ENCODE results near the gene PHF21A. TPM values are rescaled to one million over a fixed set of nuclear protein-coding genes. Genes with fewer than 3 reads are reported as not detected.

Gene PHF21A
- total and polyA plus RNA-seq, 10 of the 15 experiments (the other 5 are each of a cell fraction or from before 2014, with no cell fraction given) = 2.6 to 37.2 (median 16.0) TPM

DNA sequence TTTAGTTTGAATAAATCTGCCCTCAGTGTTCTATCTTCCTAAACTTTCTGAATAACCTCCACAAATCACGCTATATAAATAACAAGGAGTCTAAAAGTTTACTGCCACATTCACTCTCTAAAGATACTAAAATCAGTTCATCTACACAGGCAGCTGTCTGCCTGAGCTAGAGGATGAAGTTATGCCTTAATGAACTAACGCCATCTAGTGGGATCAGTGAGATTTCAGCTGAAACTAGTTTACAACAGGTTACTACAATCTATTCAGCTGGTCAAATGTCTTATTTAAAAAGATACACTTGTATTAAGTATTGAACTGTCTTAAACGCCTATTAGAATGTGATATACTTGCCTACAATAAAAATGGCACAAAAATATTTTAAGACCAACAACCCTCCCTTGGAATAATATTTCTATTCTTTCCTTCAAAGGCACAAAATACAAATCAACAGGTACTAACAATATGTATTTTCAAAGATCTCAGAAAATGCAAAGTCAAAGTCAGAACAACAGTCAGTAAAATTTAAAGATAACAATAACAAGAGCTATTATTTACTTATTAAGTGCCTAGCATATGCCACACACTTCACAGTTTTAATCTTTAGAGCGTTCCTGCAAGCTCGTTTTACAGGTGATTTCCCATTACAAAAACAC, 114.7 kb downstream of the PHF21A start:
- H4K20me1 ChIP-seq (ENCODE audit: control insufficient read depth, insufficient read depth) = no peaks in the 10 kb centered on the region
- no peak overlapping the region for H3K27ac ChIP-seq (ENCODE audit: control insufficient read depth, insufficient read depth)
- ATAC-seq (peak; percentile 96), DNase-seq (ENCODE audit: low read depth, low spot score) (peak; percentile 37), FAIRE-seq (peak; percentile 65)
- RAD21 ChIA-PET (ENCODE audit: unreplicated experiment) = interaction anchor here (0.6 to 2.8 kb wide), 24 partner anchors 11 to 235 kb away, joined by 3 to 41 read pairs (median 4); partner anchors contain the start of genes CRY2 and PEX16
- no peak overlapping the region for H2AFZ ChIP-seq (ENCODE audit: control insufficient read depth, low read depth, low read length)
- SMC1A ChIA-PET (ENCODE audit: uncharacterized antibody, unreplicated experiment) = interaction anchor here (0.6 to 2.3 kb wide), 33 partner anchors 13 to 304 kb away, joined by 3 to 24 read pairs (median 4); no protein-coding TSS in a partner anchor
- POLR2A ChIA-PET = interaction anchor here (0.7 to 2.0 kb wide), 3 partner anchors 41 to 114 kb away, joined by 3 to 6 read pairs (median 6); no protein-coding TSS in a partner anchor
- no peak overlapping the region for H3K4me2 ChIP-seq (ENCODE audit: control insufficient read depth, insufficient read depth)
- H3K9me3 ChIP-seq (replicated peaks; ENCODE audit: control insufficient read depth, insufficient read depth, low read length) = no peaks in the 10 kb centered on the region
- intact Hi-C loops (cut with micrococcal nuclease; ENCODE audit: unreplicated experiment) (loop anchor here (1.0 to 10.0 kb wide), 3 partner anchors 41 to 162 kb away; partner anchors contain the start of gene CRY2), in situ Hi-C loops (cut with MboI) (no loop called here)
- 39% methylated on average over 5 of the region's 5 CpGs for WGBS (ENCODE audit: insufficient coverage, insufficient replicate concordance, low lambda C conversion rate, missing lambda C conversion rate)
- no peaks in the 10 kb centered on the region for H3K27me3 ChIP-seq (replicated peaks in 1 of 2; ENCODE audit: control insufficient read depth in 2 of 2, insufficient read depth in 2 of 2, low read length in 1 of 2)
- no peak overlapping the region for H3K9ac ChIP-seq (ENCODE audit: control insufficient read depth, insufficient read depth, low read length)
- no TSS peak for BruUV-seq (replicated peaks)
- no peak overlapping the region for H3K4me3 ChIP-seq
- H3K36me3 ChIP-seq (ENCODE audit: control insufficient read depth in 2 of 2, insufficient read depth in 2 of 2, low read length in 1 of 2) = no peaks in the 10 kb centered on the region; a peak in 1 of 4 replicates
- CTCF ChIA-PET = interaction anchor here (0.7 to 4.4 kb wide), 59 partner anchors 9 to 243 kb away, joined by 3 to 93 read pairs (median 4); partner anchors contain the start of genes CRY2 and PEX16
- H3K79me2 ChIP-seq (ENCODE audit: control insufficient read depth, insufficient read depth, low read length) = no peaks in the 10 kb centered on the region
- H3K4me1 ChIP-seq (ENCODE audit: control insufficient read depth, insufficient read depth, low read length) = no peaks in the 10 kb centered on the region
- no peak for TF ChIP-seq RELA (IDR thresholded peaks at IDR 0.05; ENCODE audit: borderline replicate concordance, partially characterized antibody)
- no peak for TF ChIP-seq NR2C1 (IDR thresholded peaks at IDR 0.05)
- TF ChIP-seq SMC3 (IDR thresholded peaks at IDR 0.05; ENCODE audit: borderline replicate concordance, low read length) = peak; percentile 53
- no peak for TF ChIP-seq KDM1A (IDR thresholded peaks at IDR 0.05; ENCODE audit: borderline replicate concordance)
- no peak for TF ChIP-seq NFXL1 (IDR thresholded peaks at IDR 0.05; ENCODE audit: borderline replicate concordance)
- no peak for TF ChIP-seq FOS (IDR thresholded peaks at IDR 0.05; ENCODE audit: borderline replicate concordance, extremely low read depth, insufficient read length)
- no peak for TF ChIP-seq CEBPZ (IDR thresholded peaks at IDR 0.05; ENCODE audit: low read depth, low read length)
- TF ChIP-seq SREBF1 (IDR thresholded peaks at IDR 0.05; ENCODE audit: low read length) = no peak
- TF ChIP-seq, protein P1, sequence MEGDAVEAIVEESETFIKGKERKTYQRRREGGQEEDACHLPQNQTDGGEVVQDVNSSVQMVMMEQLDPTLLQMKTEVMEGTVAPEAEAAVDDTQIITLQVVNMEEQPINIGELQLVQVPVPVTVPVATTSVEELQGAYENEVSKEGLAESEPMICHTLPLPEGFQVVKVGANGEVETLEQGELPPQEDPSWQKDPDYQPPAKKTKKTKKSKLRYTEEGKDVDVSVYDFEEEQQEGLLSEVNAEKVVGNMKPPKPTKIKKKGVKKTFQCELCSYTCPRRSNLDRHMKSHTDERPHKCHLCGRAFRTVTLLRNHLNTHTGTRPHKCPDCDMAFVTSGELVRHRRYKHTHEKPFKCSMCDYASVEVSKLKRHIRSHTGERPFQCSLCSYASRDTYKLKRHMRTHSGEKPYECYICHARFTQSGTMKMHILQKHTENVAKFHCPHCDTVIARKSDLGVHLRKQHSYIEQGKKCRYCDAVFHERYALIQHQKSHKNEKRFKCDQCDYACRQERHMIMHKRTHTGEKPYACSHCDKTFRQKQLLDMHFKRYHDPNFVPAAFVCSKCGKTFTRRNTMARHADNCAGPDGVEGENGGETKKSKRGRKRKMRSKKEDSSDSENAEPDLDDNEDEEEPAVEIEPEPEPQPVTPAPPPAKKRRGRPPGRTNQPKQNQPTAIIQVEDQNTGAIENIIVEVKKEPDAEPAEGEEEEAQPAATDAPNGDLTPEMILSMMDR (IDR thresholded peaks at IDR 0.05 in 2 of 3, conservative IDR thresholded peaks at IDR 0.05 in 1 of 3; ENCODE audit: control insufficient read depth in 2 of 3, extremely low read depth in 1 of 3, insufficient read depth in 1 of 3, low read depth in 3 of 3, low read length in 3 of 3) = peak; percentile 71 to 80 (median 72)
- TF ChIP-seq CHD4 (IDR thresholded peaks at IDR 0.05) = no peak
- TF ChIP-seq RCOR1 (conservative IDR thresholded peaks at IDR 0.05; ENCODE audit: low read depth, low read length) = no peak
- TF ChIP-seq RUNX3 (IDR thresholded peaks at IDR 0.05; ENCODE audit: low read length) = no peak
- TF ChIP-seq RAD21 (IDR thresholded peaks at IDR 0.05; ENCODE audit: insufficient read depth, low read depth, low read length) = peak; percentile 81
- TF ChIP-seq POLR2A (IDR thresholded peaks at IDR 0.05; ENCODE audit: low read depth, low read length) = no peak
- TF ChIP-seq CHD2 (IDR thresholded peaks at IDR 0.05; ENCODE audit: borderline replicate concordance, low read depth, low read length) = no peak
- TF ChIP-seq, protein P2, sequence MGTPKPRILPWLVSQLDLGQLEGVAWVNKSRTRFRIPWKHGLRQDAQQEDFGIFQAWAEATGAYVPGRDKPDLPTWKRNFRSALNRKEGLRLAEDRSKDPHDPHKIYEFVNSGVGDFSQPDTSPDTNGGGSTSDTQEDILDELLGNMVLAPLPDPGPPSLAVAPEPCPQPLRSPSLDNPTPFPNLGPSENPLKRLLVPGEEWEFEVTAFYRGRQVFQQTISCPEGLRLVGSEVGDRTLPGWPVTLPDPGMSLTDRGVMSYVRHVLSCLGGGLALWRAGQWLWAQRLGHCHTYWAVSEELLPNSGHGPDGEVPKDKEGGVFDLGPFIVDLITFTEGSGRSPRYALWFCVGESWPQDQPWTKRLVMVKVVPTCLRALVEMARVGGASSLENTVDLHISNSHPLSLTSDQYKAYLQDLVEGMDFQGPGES (IDR thresholded peaks at IDR 0.05) = no peak
- no peak for TF ChIP-seq ATF2 (IDR thresholded peaks at IDR 0.05; ENCODE audit: low read length)

Data from GM12878 (cell line).